Measurements from ENCODE around the gene MTR. TPM values are rescaled to one million over a fixed set of nuclear protein-coding genes. Genes with fewer than 3 reads are reported as not detected.
A peak's percentile ranks its signal among the peaks of the same experiment; 100 is the strongest.

MTR gene
- total and polyA plus RNA-seq, 9 of the 15 experiments (the other 6 are each of a cell fraction or from before 2014, with no cell fraction given): 3.4 to 44.3 (median 20.3) TPM

DNA sequence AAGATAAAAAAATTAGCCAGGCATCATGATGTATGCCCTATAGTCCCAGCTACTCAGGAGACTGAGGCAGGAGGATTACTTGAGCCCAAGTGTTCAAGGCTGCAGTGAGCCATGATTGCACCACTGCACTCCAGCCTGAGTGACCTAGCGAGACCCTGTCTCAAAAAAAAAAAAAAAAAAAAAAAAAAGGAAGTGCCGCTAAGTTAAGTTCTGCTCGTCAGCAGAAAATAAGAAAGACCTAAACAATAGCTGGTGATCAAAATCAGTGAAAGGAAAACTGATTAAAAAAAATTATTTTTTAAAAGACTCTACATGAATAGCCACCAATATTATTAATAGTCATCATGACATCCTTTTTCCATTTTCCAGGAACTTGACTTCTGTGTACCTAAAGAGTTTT is 44.2 kb upstream of the MTR start:
- Histone ChIP-seq H3K9me1 (ENCODE audit: control insufficient read depth, insufficient read depth, low read length) (no peaks in the 10 kb centered on the region), H2AFZ (ENCODE audit: low read depth, low read length) (peak overlapping the region; percentile 54; the same call in 1 of the 2 replicates), H4K20me1 (replicated peaks; ENCODE audit: control insufficient read depth, insufficient read depth, low read length) (no peaks in the 10 kb centered on the region), H3K4me3 (no peak overlapping the region), H3K27ac (ENCODE audit: extremely low read depth, low read depth, low read length) (no peak overlapping the region), H3K27me3 (ENCODE audit: control insufficient read depth in 2 of 2, insufficient read depth in 2 of 2, low read length in 2 of 2) (peaks cover 8 to 26% of the 10 kb centered on the region in 2 experiments), H3K4me2 (ENCODE audit: insufficient read depth, low read length) (no peak overlapping the region), H3K79me2 (ENCODE audit: control insufficient read depth, insufficient read depth, low read length) (no peaks in the 10 kb centered on the region), H3K36me3 (ENCODE audit: control insufficient read depth, insufficient read depth, low read length) (no peaks in the 10 kb centered on the region), H3K9me3 (replicated peaks; ENCODE audit: control insufficient read depth, insufficient read depth, low read depth, low read length) (no peaks in the 10 kb centered on the region), H3K4me1 (replicated peaks in 1 of 2; ENCODE audit: control insufficient read depth in 2 of 2, insufficient read depth in 2 of 2, low read length in 2 of 2) (peaks cover 10 to 13% of the 10 kb centered on the region in 2 experiments), H3K9ac (ENCODE audit: insufficient read depth in 1 of 2, low read depth in 2 of 2, low read length in 2 of 2) (no peak overlapping the region)
- 28% methylated on average over 2 of the region's 3 CpGs for WGBS (ENCODE audit: insufficient coverage, low coverage, missing lambda C conversion rate)
- ATAC-seq (no peak), DNase-seq (ENCODE audit: extremely low read depth in 1 of 4, low spot score in 3 of 4) (no peak), FAIRE-seq (no peak)
- ChIA-PET CTCF (ENCODE audit: low intra/inter-chr PET ratio) (no interaction called here), POLR2A (interaction anchor here (0.9 kb wide), 1 partner anchor 8 kb away, joined by 4 read pairs; no protein-coding TSS in a partner anchor)
- in situ Hi-C loops (cut with MboI) (no loop called here), intact Hi-C loops (cut with micrococcal nuclease) (loop anchor here (5.0 to 10.0 kb wide), 3 partner anchors 294 to 649 kb away; partner anchors contain the start of gene RYR2)
- no TSS peak for BruUV-seq (replicated peaks)
- TF ChIP-seq ZNF316 (IDR thresholded peaks at IDR 0.05) (peak; percentile 63), MCM5 (IDR thresholded peaks at IDR 0.05; ENCODE audit: low read depth) (no peak), SPI1 (IDR thresholded peaks at IDR 0.05; ENCODE audit: borderline replicate concordance, low read depth, low read length) (peak; percentile 75; the same call in 1 of the 2 replicates), SIN3A (IDR thresholded peaks at IDR 0.05; ENCODE audit: borderline replicate concordance in 2 of 2, control insufficient read depth in 1 of 2, low read depth in 2 of 2, low read length in 2 of 2) (no peak), C11orf30 (IDR thresholded peaks at IDR 0.05; ENCODE audit: low read depth) (peak; percentile 26; the same call in 1 of the 2 replicates), ZKSCAN3 (CRISPR knock-in tag; IDR thresholded peaks at IDR 0.05) (no peak), RBM25 (IDR thresholded peaks at IDR 0.05; ENCODE audit: low read depth, low read length, severe bottlenecking) (no peak), DACH1 (IDR thresholded peaks at IDR 0.05; ENCODE audit: partially characterized antibody) (no peak), TAF15 (IDR thresholded peaks at IDR 0.05; ENCODE audit: low read depth, low read length) (no peak), RBBP5 (IDR thresholded peaks at IDR 0.05; ENCODE audit: borderline replicate concordance, insufficient read depth, low read length, poor library complexity, severe bottlenecking) (no peak), NUFIP1 (IDR thresholded peaks at IDR 0.05; ENCODE audit: partially characterized antibody) (no peak)
- TF ChIP-seq, protein P1, sequence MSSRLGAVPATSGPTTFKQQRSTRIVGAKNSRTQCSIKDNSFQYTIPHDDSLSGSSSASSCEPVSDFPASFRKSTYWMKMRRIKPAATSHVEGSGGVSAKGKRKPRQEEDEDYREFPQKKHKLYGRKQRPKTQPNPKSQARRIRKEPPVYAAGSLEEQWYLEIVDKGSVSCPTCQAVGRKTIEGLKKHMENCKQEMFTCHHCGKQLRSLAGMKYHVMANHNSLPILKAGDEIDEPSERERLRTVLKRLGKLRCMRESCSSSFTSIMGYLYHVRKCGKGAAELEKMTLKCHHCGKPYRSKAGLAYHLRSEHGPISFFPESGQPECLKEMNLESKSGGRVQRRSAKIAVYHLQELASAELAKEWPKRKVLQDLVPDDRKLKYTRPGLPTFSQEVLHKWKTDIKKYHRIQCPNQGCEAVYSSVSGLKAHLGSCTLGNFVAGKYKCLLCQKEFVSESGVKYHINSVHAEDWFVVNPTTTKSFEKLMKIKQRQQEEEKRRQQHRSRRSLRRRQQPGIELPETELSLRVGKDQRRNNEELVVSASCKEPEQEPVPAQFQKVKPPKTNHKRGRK (tag; IDR thresholded peaks at IDR 0.05): no peak
- TF ChIP-seq, protein P2, sequence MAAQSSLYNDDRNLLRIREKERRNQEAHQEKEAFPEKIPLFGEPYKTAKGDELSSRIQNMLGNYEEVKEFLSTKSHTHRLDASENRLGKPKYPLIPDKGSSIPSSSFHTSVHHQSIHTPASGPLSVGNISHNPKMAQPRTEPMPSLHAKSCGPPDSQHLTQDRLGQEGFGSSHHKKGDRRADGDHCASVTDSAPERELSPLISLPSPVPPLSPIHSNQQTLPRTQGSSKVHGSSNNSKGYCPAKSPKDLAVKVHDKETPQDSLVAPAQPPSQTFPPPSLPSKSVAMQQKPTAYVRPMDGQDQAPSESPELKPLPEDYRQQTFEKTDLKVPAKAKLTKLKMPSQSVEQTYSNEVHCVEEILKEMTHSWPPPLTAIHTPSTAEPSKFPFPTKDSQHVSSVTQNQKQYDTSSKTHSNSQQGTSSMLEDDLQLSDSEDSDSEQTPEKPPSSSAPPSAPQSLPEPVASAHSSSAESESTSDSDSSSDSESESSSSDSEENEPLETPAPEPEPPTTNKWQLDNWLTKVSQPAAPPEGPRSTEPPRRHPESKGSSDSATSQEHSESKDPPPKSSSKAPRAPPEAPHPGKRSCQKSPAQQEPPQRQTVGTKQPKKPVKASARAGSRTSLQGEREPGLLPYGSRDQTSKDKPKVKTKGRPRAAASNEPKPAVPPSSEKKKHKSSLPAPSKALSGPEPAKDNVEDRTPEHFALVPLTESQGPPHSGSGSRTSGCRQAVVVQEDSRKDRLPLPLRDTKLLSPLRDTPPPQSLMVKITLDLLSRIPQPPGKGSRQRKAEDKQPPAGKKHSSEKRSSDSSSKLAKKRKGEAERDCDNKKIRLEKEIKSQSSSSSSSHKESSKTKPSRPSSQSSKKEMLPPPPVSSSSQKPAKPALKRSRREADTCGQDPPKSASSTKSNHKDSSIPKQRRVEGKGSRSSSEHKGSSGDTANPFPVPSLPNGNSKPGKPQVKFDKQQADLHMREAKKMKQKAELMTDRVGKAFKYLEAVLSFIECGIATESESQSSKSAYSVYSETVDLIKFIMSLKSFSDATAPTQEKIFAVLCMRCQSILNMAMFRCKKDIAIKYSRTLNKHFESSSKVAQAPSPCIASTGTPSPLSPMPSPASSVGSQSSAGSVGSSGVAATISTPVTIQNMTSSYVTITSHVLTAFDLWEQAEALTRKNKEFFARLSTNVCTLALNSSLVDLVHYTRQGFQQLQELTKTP (IDR thresholded peaks at IDR 0.05; ENCODE audit: low read depth in 1 of 2, partially characterized antibody in 2 of 2): no peak
- TF ChIP-seq, protein P3, sequence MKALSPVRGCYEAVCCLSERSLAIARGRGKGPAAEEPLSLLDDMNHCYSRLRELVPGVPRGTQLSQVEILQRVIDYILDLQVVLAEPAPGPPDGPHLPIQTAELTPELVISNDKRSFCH (CRISPR knock-in tag; IDR thresholded peaks at IDR 0.05): no peak
- TF ChIP-seq, protein P3 (tag; IDR thresholded peaks at IDR 0.05): no peak
- TF ChIP-seq, protein P4, sequence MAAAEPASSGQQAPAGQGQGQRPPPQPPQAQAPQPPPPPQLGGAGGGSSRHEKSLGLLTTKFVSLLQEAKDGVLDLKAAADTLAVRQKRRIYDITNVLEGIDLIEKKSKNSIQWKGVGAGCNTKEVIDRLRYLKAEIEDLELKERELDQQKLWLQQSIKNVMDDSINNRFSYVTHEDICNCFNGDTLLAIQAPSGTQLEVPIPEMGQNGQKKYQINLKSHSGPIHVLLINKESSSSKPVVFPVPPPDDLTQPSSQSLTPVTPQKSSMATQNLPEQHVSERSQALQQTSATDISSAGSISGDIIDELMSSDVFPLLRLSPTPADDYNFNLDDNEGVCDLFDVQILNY (CRISPR knock-in tag; IDR thresholded peaks at IDR 0.05): no peak

All from K562 (cell line).